Measurements from ENCODE around the gene SLC8A1. TPM values are rescaled to one million over a fixed set of nuclear protein-coding genes. Genes with fewer than 3 reads are reported as not detected.

The SLC8A1 gene
- total RNA-seq, 1 donor from 2014 or later, result 6.0 TPM

GRCh38 chr2:40395169-40396073 lies 56.5 kb downstream of the SLC8A1 start:
- no peak for ATAC-seq
- no peak for DNase-seq (ENCODE audit: low spot score)

GRCh38 chr2:40394597-40394996 lies 57.3 kb downstream of the SLC8A1 start:
- peak; percentile 59 for ATAC-seq
- no peak for DNase-seq (ENCODE audit: low spot score)

- ATAC-seq (no peak), DNase-seq (ENCODE audit: low spot score) (no peak)
These were observed 57.9 kb downstream of the SLC8A1 start for GRCh38 chr2:40394031-40394430.

GRCh38 chr2:40388161-40388560 lies 63.7 kb downstream of the SLC8A1 start:
- ATAC-seq, result no peak
- no peak for DNase-seq (ENCODE audit: low spot score)

DNA sequence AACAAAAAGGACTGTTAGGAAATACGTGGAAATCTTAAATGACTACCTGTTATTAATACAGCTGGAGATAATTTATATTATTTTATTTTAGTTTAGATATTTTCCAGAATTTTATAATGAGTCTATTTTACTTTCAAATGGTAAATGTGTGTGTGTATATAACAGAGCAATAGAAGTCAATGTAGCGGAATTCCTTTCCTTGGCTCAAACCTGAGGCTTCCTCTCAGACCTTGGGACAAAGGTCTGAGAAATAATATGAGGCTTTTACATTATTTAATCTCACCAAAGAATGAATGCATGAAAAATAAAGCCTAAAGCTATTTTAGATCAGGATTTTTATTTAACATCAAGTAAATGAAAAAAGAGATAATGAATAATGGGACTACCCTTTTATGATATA lies 65.7 kb downstream of the SLC8A1 start:
- DNase-seq (ENCODE audit: low spot score) (no peak), ATAC-seq (no peak)

DNA sequence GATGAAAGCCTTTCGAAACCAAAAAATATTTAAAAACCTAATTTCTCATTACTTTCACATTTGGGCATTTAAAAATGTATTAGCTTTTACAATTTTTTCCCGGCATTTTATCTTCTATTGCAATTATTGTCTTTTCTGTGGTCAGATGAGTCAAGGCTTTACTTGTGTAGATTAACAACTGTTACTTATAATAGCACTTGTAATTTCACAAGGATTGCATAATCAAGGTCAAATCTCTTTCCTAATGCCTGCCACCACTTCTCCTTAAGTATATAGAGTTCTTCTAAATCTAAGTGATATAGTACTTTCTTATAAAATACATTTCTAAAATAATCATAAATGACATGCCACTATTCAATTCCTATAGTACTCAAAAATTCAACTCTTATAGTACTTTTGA lies 67.2 kb downstream of the SLC8A1 start:
- DNase-seq (ENCODE audit: low spot score) (no peak), ATAC-seq (no peak)

- DNase-seq (ENCODE audit: low spot score) (no peak), ATAC-seq (no peak)
These were observed 67.7 kb downstream of the SLC8A1 start for GRCh38 chr2:40384233-40384632.

GRCh38 chr2:40380721-40381120 lies 71.2 kb downstream of the SLC8A1 start:
- DNase-seq (ENCODE audit: low spot score) (no peak), ATAC-seq (no peak)

GRCh38 chr2:40380041-40380440 lies 71.8 kb downstream of the SLC8A1 start:
- ATAC-seq, result no peak
- DNase-seq (ENCODE audit: low spot score), result no peak

- DNase-seq (ENCODE audit: low spot score), result no peak
- no peak for ATAC-seq
These were observed 77.2 kb downstream of the SLC8A1 start for GRCh38 chr2:40374543-40375240.

DNA sequence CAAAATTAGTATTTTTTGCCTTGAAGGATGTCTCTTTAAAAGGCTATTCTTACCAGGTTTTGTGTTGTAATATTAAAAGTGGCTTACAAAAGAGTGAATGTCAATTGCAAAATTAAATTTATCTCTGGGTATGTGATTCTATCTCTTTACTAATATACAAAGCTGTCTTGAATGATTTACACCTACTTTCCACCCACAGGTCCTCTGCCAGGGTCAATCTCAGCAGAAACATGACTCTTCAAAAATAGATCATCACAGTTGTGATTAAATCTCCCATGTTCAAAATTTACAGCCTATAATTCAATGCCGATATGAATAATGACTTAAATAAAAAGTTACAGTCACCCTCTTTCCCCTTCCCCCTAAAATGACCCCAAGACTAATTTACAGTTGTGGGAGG lies 78.8 kb downstream of the SLC8A1 start:
- DNase-seq (ENCODE audit: low spot score) (no peak), ATAC-seq (no peak)

DNA sequence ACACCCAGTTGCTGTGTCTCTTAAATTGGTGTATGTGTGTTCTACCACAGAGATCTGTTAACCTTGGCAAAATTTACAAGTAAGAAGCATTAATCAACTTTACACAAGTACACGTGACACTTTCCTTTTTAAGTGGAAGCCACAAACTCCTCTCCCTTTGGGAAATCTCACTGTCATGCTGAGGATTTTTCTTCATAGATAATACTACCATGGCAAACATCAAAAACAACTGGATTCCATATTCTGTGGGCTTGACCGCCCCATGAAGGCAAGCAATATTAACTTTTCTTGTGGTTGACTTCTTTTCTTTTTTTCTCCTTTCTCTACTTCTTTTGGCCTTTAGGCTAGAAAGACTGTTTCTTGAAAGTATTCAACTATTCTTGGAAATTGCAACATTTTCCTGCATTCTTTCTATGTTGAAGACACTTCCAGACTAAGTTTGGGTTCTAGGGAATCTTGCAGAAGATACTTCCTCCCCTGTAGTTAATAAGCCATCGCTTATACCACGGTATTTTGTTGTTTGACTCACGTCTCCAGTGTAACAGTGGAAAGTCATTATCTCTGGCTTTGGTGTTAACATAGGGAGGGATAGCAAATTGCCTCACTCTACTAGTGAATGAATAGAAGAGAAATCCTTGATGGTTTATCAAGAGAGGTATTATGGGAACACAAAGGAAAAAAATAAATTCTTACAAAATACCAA lies 79.5 kb downstream of the SLC8A1 start:
- no peak for DNase-seq (ENCODE audit: low spot score)
- ATAC-seq, result no peak

DNA sequence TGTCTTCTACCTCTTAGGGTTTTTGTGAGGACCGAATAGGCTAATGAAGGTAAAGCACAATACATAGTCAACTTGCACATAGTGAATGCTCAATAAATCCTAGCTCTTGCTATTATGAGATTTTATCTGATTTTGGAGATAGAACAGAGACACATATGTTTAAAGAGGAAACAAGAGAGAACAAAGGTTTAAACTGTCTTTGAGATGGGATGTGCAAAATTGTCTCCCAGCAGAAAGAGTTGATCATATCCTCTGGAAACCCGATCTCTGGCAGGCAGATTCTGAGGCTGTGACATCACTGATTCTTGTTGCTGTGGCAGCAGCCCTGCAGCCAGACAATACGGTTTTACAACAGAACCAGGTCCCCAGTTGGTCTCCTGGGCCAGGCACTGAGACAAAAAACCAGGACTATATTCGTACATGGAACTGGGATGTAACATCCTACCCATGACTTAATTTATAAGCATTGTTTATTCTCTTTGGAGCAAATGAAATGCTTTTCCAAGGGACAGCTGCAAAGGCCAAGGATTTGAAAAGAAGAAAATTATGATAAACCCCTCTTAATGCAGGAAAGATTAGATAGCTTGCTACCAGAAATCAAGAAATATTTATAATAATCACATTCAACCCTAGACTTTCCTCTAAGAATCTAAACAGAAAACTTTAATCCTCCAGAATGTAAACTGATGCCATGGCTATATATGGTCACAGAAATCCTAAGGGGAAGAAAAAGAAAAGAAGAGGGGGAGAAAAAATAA lies 80.2 kb downstream of the SLC8A1 start:
- peak; percentile 28 for ATAC-seq
- no peak for DNase-seq (ENCODE audit: low spot score)

DNA sequence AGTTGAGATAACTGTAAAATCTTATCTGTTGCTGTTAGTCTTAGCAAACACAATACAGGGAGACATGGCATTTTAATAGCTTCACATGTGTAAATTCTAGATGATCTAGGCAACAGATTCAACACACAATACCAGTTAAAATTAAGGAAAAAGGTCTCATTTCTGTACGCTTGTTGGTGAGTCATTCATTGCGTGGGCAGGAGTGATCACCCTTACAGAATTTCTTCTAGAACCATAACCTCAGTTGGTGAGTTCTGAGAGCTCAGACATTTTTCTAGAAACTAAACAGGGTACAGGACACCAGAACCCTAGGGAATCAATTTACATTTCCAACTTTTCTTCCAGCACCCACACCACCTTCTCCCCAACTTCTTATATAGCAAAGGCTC lies 81.9 kb downstream of the SLC8A1 start:
- ATAC-seq (no peak), DNase-seq (ENCODE audit: low spot score) (no peak)

- DNase-seq (ENCODE audit: low spot score) (no peak), ATAC-seq (no peak)
These were observed 82.5 kb downstream of the SLC8A1 start for GRCh38 chr2:40369267-40370006.

DNA sequence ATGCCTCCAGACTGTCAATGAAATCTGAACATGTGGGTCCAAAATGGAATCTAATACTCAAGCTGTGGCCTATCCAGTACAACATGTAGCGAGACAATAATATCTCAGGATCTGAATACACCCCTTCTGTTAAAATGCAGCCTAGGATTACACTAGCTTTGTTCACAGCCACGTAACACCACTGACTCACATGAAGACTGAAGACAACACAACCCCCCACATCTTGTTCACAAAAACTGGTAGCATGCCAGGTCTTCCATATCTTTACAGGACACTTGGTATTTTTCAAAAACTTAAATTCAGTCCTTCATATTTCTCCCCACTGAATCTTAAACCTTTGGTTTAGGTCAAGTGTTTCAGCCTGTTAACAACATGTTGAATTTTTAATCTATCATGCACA lies 84.2 kb downstream of the SLC8A1 start:
- no peak for DNase-seq (ENCODE audit: low spot score)
- ATAC-seq, result no peak

DNA sequence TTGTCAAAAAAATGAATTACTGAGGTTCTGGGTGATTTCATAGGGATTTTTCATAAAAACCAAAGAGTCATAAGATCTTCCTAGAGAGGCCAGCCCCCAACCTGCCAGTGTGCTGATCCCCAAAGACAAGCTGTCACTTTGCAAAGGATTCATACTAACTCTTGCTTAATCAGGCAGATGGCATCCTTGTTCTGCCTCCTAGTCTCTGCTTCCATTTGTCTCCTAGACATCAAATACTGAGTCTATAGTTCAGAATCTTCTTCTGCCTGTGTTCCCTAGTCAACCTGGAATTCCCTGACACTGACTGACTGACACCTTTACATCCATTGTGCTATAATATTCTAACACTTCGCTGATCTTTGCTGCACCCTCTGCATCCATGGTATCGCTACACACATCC lies 84.9 kb downstream of the SLC8A1 start:
- ATAC-seq (no peak), DNase-seq (ENCODE audit: low spot score) (no peak)

DNA sequence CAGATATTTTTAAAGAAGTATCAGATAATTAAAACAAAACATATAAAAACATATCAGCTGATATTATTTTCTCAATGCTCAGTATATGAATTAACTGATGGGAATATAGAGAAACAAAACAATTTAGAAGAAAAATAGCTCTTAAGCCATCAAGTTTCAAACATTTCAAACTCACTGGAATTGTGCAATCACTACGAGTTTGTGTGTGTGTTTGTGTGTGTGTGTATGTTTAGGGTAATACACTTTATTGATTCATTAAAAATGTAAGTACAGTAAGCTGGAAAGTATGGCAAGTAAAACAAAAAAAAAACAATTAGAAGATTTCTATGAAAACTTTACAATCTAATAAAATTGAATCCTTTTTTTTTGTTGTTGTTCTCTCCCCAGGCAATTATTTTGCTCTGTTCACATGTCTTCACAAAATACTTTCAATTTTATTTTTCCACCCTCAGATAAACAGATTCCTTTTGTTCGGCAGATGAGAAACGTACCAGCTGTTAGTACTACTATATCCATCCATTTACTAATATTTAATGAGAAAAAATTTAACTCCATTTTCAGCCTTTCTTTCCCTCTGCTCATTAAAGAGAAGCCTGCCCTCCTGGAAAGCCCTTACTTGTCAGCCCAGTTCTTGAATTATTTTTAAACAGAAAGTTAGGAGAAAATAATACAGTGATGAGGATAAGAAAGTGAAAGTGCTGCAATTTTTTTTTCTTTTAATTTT lies 87.6 kb downstream of the SLC8A1 start:
- DNase-seq (ENCODE audit: low spot score) (no peak), ATAC-seq (no peak)

GRCh38 chr2:40363631-40364030 lies 88.3 kb downstream of the SLC8A1 start:
- DNase-seq (ENCODE audit: low spot score) (no peak), ATAC-seq (no peak)

DNA sequence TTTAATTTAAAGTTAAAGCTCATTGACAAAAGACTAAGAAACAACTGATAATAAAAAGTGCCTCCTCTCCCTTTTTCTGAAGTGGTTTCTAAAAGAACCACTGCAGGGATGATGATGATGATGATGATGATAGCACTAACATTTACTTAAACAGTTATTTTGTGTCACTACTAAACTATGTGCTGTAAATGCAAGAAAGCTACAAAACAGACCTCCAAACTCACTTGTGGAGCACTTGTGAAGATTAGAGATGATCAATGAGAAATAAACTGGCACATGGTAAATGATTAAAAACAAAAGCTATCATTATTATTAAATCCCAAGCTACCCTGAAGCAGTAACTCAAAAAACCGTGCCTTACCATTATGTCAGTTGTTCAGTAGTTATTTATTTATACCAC lies 88.7 kb downstream of the SLC8A1 start:
- ATAC-seq, result no peak
- DNase-seq (ENCODE audit: low spot score), result no peak
